ENCODE data around the gene HSD17B1. TPM values are rescaled to one million over a fixed set of nuclear protein-coding genes. Genes with fewer than 3 reads are reported as not detected.
"Not testable (repeated sequence)": the region's sequence is repeated elsewhere in the genome, so short reads cannot be mapped to it uniquely, and the experiment has no call there.

Gene HSD17B1, protein sequence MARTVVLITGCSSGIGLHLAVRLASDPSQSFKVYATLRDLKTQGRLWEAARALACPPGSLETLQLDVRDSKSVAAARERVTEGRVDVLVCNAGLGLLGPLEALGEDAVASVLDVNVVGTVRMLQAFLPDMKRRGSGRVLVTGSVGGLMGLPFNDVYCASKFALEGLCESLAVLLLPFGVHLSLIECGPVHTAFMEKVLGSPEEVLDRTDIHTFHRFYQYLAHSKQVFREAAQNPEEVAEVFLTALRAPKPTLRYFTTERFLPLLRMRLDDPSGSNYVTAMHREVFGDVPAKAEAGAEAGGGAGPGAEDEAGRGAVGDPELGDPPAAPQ
- total RNA-seq (ENCODE audit: insufficient read depth, low replicate concordance): 3.9 TPM

GRCh38 chr17:42552736-42553135 is at the start of gene HSD17B1:
Gene HSD17B1, plus strand, starts transcription at chr17:42552923. Its CDS starts 11 bp downstream, at chr17:42552934.
- not testable (repeated sequence) for DNase-seq (ENCODE audit: low spot score)

DNA sequence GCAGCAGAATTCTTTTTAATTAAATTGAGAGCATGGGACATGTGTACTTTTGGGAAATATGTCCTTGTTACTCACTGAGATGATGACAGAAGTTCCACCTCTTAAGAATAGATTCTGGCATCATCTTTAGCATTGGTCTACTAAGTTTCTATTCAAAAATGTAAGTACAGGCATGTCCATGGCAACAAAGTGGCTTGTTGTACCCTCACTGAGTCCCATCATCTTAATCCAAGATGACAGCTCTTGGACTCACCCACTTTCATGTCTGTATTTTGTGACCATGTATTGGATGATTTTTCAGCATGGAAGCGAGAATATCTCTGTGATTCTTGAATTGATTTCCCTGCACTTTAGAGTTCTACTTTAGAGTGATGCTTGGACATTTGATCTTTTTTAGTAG is 49.8 kb upstream of the HSD17B1 start:
- no peak for DNase-seq (ENCODE audit: low spot score)

DNA sequence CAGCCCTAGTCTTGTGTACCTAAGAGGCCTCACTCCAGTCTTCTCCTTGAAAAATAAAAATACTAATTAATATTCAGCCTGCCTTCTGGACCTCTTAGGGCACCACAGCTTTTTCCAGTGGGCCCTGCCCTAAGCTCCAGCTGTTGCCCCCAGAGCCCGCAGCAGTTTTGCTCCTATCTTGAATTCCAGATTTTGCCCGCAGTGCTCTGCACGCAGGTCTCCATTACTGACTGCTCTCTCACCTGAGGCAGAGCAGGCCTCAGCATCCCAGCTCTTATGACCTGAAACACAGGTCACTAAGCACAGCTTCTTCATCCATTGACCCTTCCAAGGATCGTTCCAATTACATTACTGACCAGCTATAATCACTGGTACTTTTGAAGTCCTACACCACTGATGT is 45.1 kb upstream of the HSD17B1 start:
- DNase-seq (ENCODE audit: low spot score): no peak

GRCh38 chr17:42508426-42509165 is 44.1 kb upstream of the HSD17B1 start:
- no peak for DNase-seq (ENCODE audit: low spot score)

DNA sequence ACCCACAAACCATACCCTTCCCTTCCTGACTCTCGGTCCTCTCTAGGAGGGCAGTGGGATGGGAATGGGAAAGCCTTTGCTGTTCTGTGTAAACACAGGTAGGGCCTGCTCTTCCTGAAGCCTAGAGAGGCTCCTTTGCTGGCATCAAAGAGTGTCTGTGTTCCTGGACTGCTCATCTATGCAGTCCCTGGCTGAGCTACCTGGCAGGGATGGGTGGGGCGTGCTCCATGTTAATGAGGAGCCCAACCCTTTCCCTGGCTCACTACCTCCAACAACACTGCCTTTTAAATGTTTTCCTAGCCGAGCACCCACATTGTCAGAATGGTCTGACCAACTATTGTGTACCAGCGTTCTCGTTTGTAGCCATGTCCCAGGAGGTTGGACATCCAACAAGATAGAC is 43.3 kb upstream of the HSD17B1 start:
- no peak for DNase-seq (ENCODE audit: low spot score)

GRCh38 chr17:42509841-42510240 is 42.9 kb upstream of the HSD17B1 start:
- DNase-seq (ENCODE audit: low spot score): no peak

DNA sequence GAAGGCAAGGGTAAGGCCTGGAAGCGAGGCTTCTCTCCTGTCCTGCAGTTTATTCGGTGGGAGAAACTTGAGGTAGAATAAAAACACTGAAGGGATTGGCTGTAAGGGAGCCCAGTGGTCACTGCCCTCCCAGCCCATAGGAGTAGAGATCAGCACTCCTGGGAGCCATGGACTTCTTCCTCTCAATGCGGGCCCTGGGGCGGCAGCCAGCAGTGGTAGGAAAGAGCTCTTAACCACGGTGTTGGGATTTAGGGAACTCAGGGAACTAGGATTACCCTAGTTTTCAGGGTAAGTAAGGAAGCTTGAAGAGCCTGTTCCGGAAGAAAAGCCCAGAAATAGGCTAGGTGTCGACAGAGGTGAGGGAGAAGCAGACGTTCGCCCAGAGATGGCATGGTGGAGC is 40.5 kb upstream of the HSD17B1 start:
- DNase-seq (ENCODE audit: low spot score): no peak

DNA sequence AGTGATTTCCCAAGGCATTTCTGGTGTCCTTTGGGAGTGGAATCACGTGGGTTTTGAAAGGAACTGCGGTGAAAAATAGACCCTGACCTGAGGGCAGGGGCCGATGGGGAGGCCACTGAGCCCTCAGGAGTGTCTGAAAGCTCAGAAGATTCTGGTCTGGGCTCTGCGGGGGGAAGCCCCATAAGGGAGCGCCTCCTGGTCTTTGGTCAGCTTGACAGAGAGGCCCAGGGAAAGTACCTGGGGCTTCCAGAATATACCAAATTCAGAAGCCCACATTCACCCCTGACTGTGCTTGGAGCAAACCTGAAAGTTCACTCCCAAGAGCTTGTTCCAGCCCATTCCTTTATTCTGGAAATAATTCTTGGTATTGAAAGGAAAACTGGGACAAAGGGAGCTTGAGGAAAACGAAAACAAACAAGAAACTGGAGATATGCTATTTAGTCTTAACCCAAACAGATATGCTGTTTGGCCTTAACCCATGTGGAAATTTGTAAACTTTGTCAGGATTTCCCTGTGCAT is 39.9 kb upstream of the HSD17B1 start:
- no peak for DNase-seq (ENCODE audit: low spot score)

DNA sequence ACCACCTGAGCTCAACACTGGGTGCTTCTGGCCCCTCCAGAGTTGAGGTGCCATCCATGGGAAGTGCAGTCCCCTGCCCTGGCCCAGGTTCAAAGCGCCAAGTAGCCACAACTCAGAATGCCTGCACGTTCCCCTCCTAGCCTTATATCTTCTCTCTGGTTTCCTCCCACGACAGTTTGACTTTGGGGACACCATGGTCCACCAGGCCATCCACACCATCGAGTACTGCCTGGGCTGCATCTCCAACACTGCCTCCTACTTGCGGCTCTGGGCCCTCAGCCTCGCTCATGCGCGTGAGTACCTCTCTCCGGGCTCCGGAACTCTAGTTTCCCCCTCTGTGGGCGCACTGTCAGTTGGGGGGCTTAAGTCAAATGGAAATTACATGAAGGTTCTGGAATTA is 39.0 kb upstream of the HSD17B1 start:
- no peak for DNase-seq (ENCODE audit: low spot score)

DNA sequence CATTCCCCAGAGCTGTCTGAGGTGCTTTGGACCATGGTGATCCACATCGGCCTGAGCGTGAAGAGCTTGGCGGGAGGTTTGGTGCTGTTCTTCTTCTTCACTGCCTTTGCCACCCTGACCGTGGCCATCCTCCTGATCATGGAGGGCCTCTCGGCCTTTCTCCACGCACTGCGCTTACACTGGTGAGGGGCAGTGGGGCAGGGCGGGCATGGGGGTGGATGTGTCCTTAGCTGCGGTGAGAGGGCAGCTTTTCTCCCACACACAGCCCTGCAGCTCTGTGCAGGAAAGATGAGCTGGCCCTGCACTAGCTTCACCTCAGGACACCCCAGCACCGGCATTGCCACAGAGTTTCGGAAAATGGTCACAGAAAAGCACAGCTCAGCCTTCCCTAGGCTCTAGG is 38.4 kb upstream of the HSD17B1 start:
- no peak for DNase-seq (ENCODE audit: low spot score)

DNA sequence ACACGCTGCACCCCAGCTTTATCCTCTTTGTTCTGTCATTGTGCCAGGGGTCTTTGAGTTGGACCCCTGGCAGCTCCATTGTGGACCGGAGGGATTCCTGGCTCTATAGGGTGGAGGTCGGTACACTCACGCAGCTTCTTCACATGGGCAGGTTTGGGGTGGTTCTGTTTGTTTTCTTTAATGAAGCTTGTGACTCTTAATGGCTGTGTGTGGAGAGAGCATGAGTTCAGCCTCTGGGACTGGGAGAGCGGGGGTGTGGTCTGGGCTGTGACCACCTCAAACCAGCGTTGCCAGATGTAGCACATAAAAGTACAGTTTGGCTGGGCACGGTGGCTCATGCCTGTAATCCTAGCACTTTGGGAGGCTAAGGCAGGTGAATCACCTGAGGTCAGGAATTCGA is 37.9 kb upstream of the HSD17B1 start:
- no peak for DNase-seq (ENCODE audit: low spot score)

GRCh38 chr17:42517516-42517915 is 35.2 kb upstream of the HSD17B1 start:
- peak; percentile 84 for DNase-seq (ENCODE audit: low spot score)

DNA sequence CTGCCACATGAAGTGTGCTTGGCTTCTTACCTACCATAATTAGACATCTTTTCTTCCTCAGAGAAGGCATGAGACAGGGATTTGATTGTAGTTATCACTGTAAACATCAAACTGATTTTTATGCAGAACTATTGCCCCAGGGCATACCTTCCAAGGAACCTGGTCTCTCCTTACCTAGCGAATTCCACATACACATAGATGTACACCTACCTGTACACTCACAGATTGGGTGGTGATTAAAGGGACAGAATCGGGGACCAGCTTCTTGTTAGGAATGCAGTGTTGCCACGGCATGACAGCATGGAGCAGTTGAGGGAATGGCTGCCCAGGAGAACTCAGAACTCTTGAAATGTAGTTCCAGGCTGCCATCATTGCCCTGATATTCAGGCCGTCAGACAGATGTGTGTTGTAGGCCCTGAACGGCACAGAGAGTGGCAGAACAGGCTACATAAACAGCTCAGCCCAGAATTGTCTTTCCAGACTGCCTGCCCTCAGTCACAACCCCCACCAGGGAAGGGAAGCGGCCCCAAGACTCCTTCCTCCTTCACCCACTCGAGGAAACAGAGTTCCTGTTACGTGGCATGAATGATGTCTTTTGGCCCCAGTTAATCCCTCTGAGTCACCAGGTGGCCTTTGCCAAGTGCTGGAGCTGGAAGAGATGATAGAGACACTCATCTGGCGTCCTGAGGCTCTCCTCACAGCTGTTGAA is 34.5 kb upstream of the HSD17B1 start:
- DNase-seq (ENCODE audit: low spot score): peak; percentile 96

- DNase-seq (ENCODE audit: low spot score): peak; percentile 85
Measured at GRCh38 chr17:42518755-42519545, 33.8 kb upstream of the HSD17B1 start.

GRCh38 chr17:42519546-42520491 is 32.9 kb upstream of the HSD17B1 start:
- peak; percentile 99 for DNase-seq (ENCODE audit: low spot score)

DNA sequence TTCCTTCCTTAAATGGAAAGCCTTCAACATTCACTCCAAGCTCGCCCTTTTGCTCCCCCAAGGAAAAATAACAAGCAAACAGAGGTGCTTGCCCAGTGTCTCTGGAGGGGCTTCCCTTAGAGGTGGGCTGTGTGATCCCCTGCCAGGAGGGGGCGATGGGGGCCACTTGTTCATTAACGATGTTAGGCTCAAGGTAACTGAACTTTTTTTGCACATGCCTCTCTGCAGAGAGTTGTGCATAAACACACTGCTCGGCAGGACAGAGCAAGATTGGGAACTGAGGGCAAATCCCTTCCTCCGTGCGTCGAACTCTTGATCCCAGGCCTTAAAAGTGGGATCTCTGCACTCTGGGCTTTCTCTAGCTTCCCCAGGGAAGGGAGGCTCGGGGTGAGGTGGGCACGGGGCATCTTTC is 32.2 kb upstream of the HSD17B1 start:
- no peak for DNase-seq (ENCODE audit: low spot score)

- DNase-seq (ENCODE audit: low spot score): no peak
Measured at GRCh38 chr17:42521036-42521435, 31.7 kb upstream of the HSD17B1 start.

DNA sequence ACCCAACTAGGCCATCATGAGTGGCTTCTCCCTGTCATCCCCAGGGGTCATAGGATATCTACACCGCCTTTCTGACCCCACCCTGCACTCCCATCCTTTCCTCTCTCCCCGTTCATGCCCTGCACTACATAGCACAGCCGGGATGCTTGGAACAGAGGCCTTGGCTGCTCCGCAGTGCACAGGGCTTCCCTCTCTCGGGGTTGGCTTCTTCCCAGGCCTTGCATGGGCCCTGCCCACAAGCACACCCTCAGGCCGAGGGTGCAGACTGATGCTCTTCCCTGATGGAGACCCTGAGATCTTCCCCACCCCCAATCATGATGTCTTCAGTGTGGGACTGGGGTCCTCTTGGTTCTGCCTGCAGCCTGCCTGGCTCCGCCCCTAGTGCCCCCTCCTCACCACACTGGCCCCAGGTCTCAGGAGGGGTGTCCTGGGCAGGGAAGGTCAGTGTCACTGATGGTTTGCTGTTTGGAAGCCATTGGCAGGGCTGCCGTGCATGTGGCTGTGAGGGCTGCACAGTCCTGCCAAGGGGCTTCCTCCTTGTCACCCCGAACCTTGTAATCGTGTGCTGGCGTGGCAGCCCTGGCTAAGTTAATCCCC is 31.0 kb upstream of the HSD17B1 start:
- peak; percentile 68 for DNase-seq (ENCODE audit: low spot score)

- no peak for DNase-seq (ENCODE audit: low spot score)
Measured at GRCh38 chr17:42522263-42522790, 30.4 kb upstream of the HSD17B1 start.

Data from umbilical cord (tissue), 2 donors.